Sigmoid colon (tissue), 4 donors: ENCODE measurements around the gene PMM1.

Experiments used
- EP300 ChIP-seq, 4 donors: sonication (generic); formaldehyde crosslinking; IDR thresholded peaks; one replicate each; pipeline ENCODE4 v1.6.1; 2017; ENCODE audit warnings: antibody characterized with exemption in 4 of 4
- POLR2A ChIP-seq, 2 donors: fragments of 450-650 bp; IDR thresholded peaks; one replicate each; pipeline ENCODE4 v1.6.1; 2016; ENCODE audit warnings: antibody characterized with exemption in 2 of 2, mild to moderate bottlenecking in 2 of 2, moderate library complexity in 2 of 2
- POLR2AphosphoS5 ChIP-seq, 4 donors: sonication (generic); formaldehyde crosslinking; IDR thresholded peaks; one replicate each; pipeline ENCODE4 v1.6.1; 2017; ENCODE audit warnings: antibody characterized with exemption in 4 of 4
- TF ChIP-seq, protein P1 (sequence below), 4 experiments: fragments of 450-650 bp in 3 of 4; fragments of 200-600 bp in 1 of 4; IDR thresholded peaks; one replicate each; pipeline ENCODE4 v1.5.1; 2016 to 2019; ENCODE audit warnings: antibody characterized with exemption in 4 of 4, mild to moderate bottlenecking in 3 of 4, moderate library complexity in 2 of 4

GRCh38 chr22:41538583-41538982 is 51.1 kb downstream of the PMM1 start:
- TF ChIP-seq, protein P1, sequence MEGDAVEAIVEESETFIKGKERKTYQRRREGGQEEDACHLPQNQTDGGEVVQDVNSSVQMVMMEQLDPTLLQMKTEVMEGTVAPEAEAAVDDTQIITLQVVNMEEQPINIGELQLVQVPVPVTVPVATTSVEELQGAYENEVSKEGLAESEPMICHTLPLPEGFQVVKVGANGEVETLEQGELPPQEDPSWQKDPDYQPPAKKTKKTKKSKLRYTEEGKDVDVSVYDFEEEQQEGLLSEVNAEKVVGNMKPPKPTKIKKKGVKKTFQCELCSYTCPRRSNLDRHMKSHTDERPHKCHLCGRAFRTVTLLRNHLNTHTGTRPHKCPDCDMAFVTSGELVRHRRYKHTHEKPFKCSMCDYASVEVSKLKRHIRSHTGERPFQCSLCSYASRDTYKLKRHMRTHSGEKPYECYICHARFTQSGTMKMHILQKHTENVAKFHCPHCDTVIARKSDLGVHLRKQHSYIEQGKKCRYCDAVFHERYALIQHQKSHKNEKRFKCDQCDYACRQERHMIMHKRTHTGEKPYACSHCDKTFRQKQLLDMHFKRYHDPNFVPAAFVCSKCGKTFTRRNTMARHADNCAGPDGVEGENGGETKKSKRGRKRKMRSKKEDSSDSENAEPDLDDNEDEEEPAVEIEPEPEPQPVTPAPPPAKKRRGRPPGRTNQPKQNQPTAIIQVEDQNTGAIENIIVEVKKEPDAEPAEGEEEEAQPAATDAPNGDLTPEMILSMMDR (IDR thresholded peaks at IDR 0.05), result no peak
- no peak for TF ChIP-seq EP300 (IDR thresholded peaks at IDR 0.05)
- TF ChIP-seq POLR2A (IDR thresholded peaks at IDR 0.05), result no peak
- peak in 2 of 4 donors; percentile 8 to 24 for TF ChIP-seq POLR2AphosphoS5 (IDR thresholded peaks at IDR 0.05)
